SK-N-MC (cell line): ENCODE measurements around the gene CNTFR.

Experiments used
- EZH2 ChIP-seq: fragments of 200-600 bp; sonication (generic); IDR thresholded peaks from one replicate; pipeline ENCODE4 v1.6.1; 2017; ENCODE audit warnings: antibody characterized with exemption
- FOXP2 ChIP-seq: optimal IDR thresholded peaks from 2 replicates; pipeline ENCODE3; 2011; ENCODE audit warnings: mild to moderate bottlenecking, moderate library complexity; ENCODE audit not compliant: insufficient read depth; ENCODE audit errors: extremely low read length, control extremely low read depth
- POLR2AphosphoS5 ChIP-seq: IDR thresholded peaks from 2 replicates; pipeline ENCODE4 v1.6.1; 2012; ENCODE audit warnings: mild to moderate bottlenecking, low read depth, low read length, borderline replicate concordance

- TF ChIP-seq POLR2AphosphoS5, result no peak
- TF ChIP-seq EZH2, result no peak
- TF ChIP-seq FOXP2, result no peak
Measured at GRCh38 chr9:34606190-34606589, 16.7 kb upstream of the CNTFR start.
